ENCODE results near the gene MICAL2.
A peak's percentile ranks its signal among the peaks of the same experiment; 100 is the strongest.

The MICAL2 gene

GRCh38 chr11:12110201-12110713 lies at the start of gene MICAL2:
TSS of gene MICAL2 (plus strand) at chr11:12110590. CDS start at chr11:12162156, 51,566 bp downstream.
- DNase-seq: peak; percentile 70

- no peak for DNase-seq
Measured at GRCh38 chr11:12061851-12062560, 48.4 kb upstream of the MICAL2 start.

- DNase-seq: no peak
Measured at GRCh38 chr11:12063251-12063650, 47.1 kb upstream of the MICAL2 start.

- DNase-seq: no peak
Measured at GRCh38 chr11:12064136-12064953, 46.0 kb upstream of the MICAL2 start.

- DNase-seq: no peak
Measured at GRCh38 chr11:12064954-12065280, 45.5 kb upstream of the MICAL2 start.

GRCh38 chr11:12066056-12066798 lies 44.2 kb upstream of the MICAL2 start:
- DNase-seq: no peak

- DNase-seq: peak; percentile 78
Measured at GRCh38 chr11:12066799-12067508, 43.4 kb upstream of the MICAL2 start.

- no peak for DNase-seq
Measured at GRCh38 chr11:12067796-12068357, 42.5 kb upstream of the MICAL2 start.

- peak; percentile 66 for DNase-seq
Measured at GRCh38 chr11:12069066-12069676, 41.2 kb upstream of the MICAL2 start.

- DNase-seq: no peak
Measured at GRCh38 chr11:12070446-12071267, 39.7 kb upstream of the MICAL2 start.

GRCh38 chr11:12071574-12071973 lies 38.8 kb upstream of the MICAL2 start:
- no peak for DNase-seq

GRCh38 chr11:12073436-12073835 lies 37.0 kb upstream of the MICAL2 start:
- DNase-seq: no peak

- no peak for DNase-seq
Measured at GRCh38 chr11:12073886-12074285, 36.5 kb upstream of the MICAL2 start.

- DNase-seq: no peak
Measured at GRCh38 chr11:12074529-12075195, 35.7 kb upstream of the MICAL2 start.

- DNase-seq: no peak
Measured at GRCh38 chr11:12075291-12075690, 35.1 kb upstream of the MICAL2 start.

- no peak for DNase-seq
Measured at GRCh38 chr11:12075822-12076821, 34.3 kb upstream of the MICAL2 start.

GRCh38 chr11:12076840-12077534 lies 33.4 kb upstream of the MICAL2 start:
- no peak for DNase-seq

GRCh38 chr11:12077535-12078280 lies 32.7 kb upstream of the MICAL2 start:
- DNase-seq: no peak
